HEK293 (cell line): ENCODE measurements around the gene APPBP2.

Experiments
- CTCF ChIA-PET: fragments of 350-600 bp; formaldehyde crosslinking; extraction: SDS; loops from one replicate; lab custom pipeline; 2021; ENCODE audit warnings: antibody characterized with exemption; lab: Yijun Ruan, JAX
- POLR2A ChIA-PET: fragments of 300-600 bp; formaldehyde crosslinking; extraction: SDS; loops from one replicate; lab custom pipeline; 2020; ENCODE audit warnings: antibody characterized with exemption, inconsistent platforms; lab: Yijun Ruan, JAX
- H3K27ac ChIP-seq: fragments of 200-500 bp; sonication (Bioruptor generic); 2 replicates; pipeline ENCODE4 v1.5.1; 2014; ENCODE audit warnings: low read depth, low read length, control low read depth, inconsistent platforms; ENCODE audit errors: extremely low read depth
- H3K36me3 ChIP-seq, 2 experiments: fragments of 200-500 bp in 1 of 2; sonication (Bioruptor generic) in 1 of 2; 1 replicate in 1 of 2; 2 replicates in 1 of 2; pipeline ENCODE4 v1.5.1; 2014 to 2017; ENCODE audit warnings: inconsistent platforms in 2 of 2, low read length in 2 of 2; ENCODE audit not compliant: control insufficient read depth in 2 of 2, insufficient read depth in 1 of 2
- H3K4me1 ChIP-seq: fragments of 200-500 bp; sonication (Bioruptor generic); 2 replicates; pipeline ENCODE4 v1.5.1; 2014; ENCODE audit warnings: mild to moderate bottlenecking, low read length, inconsistent platforms; ENCODE audit not compliant: control insufficient read depth, insufficient read depth
- H3K4me3 ChIP-seq: 2 replicates; pipeline ENCODE4 v1.5.1; 2011; ENCODE audit warnings: low read depth, mild to moderate bottlenecking, control low read depth, low read length, moderate library complexity
- H3K9me3 ChIP-seq: fragments of 200-500 bp; sonication (Bioruptor generic); 2 replicates; pipeline ENCODE4 v1.5.1; 2014; ENCODE audit warnings: low read depth, low read length, inconsistent platforms; ENCODE audit not compliant: control insufficient read depth, insufficient read depth
- GLIS2 ChIP-seq: fragments of 450-650 bp; formaldehyde crosslinking; IDR thresholded peaks from 2 replicates; pipeline ENCODE4 v1.5.1; 2016; ENCODE audit warnings: missing biosample characterization, missing genetic modification characterization
- HOXA7 ChIP-seq: sonication (generic); formaldehyde crosslinking; IDR thresholded peaks from 2 replicates; pipeline ENCODE4 v1.8.1; 2022; ENCODE audit warnings: missing genetic modification reagents, borderline replicate concordance
- HOXC10 ChIP-seq: sonication (generic); formaldehyde crosslinking; IDR thresholded peaks from 2 replicates; pipeline ENCODE4 v1.8.1; 2023; ENCODE audit warnings: mild to moderate bottlenecking, missing genetic modification reagents
- MYNN ChIP-seq: fragments of 450-650 bp; formaldehyde crosslinking; IDR thresholded peaks from 2 replicates; pipeline ENCODE4 v1.5.1; 2016; ENCODE audit warnings: missing biosample characterization, missing genetic modification characterization, borderline replicate concordance
- MZF1 ChIP-seq: fragments of 450-650 bp; formaldehyde crosslinking; IDR thresholded peaks from 2 replicates; pipeline ENCODE4 v1.5.1; 2017; ENCODE audit warnings: missing biosample characterization, missing genetic modification characterization, borderline replicate concordance
- SP2 ChIP-seq: fragments of 450-650 bp; formaldehyde crosslinking; IDR thresholded peaks from 2 replicates; pipeline ENCODE4 v1.5.1; 2016; ENCODE audit warnings: missing biosample characterization, missing genetic modification characterization
- TCF7L2 ChIP-seq: IDR thresholded peaks from 2 replicates; pipeline ENCODE4 v1.6.1; 2011; ENCODE audit warnings: low read depth, mild to moderate bottlenecking, inconsistent platforms, low read length, moderate library complexity, borderline replicate concordance
- ZNF10 ChIP-seq: fragments of 450-650 bp; formaldehyde crosslinking; IDR thresholded peaks from 2 replicates; pipeline ENCODE4 v1.5.1; 2017; ENCODE audit warnings: missing biosample characterization, missing genetic modification characterization
- ZNF157 ChIP-seq: fragments of 450-650 bp; formaldehyde crosslinking; IDR thresholded peaks from 2 replicates; pipeline ENCODE4 v1.5.1; 2016; ENCODE audit warnings: missing biosample characterization, missing genetic modification characterization
- ZNF169 ChIP-seq: fragments of 450-650 bp; formaldehyde crosslinking; IDR thresholded peaks from 2 replicates; pipeline ENCODE4 v1.5.1; 2016; ENCODE audit warnings: missing biosample characterization, missing genetic modification characterization
- ZNF19 ChIP-seq: fragments of 450-650 bp; formaldehyde crosslinking; IDR thresholded peaks from 2 replicates; pipeline ENCODE4; 2016; ENCODE audit warnings: missing biosample characterization, missing genetic modification characterization, low read depth
- ZNF311 ChIP-seq: fragments of 450-650 bp; formaldehyde crosslinking; IDR thresholded peaks from 2 replicates; pipeline ENCODE4 v1.5.1; 2017; ENCODE audit warnings: missing biosample characterization, missing genetic modification characterization, borderline replicate concordance
- ZNF335 ChIP-seq: fragments of 450-650 bp; formaldehyde crosslinking; conservative IDR thresholded peaks from 2 replicates; pipeline ENCODE4 v1.5.1; 2016; ENCODE audit warnings: missing biosample characterization, missing genetic modification characterization
- ZNF530 ChIP-seq: fragments of 450-650 bp; formaldehyde crosslinking; IDR thresholded peaks from 2 replicates; pipeline ENCODE4 v1.5.1; 2016; ENCODE audit warnings: low read depth, missing biosample characterization, missing genetic modification characterization
- ZNF561 ChIP-seq: fragments of 450-650 bp; IDR thresholded peaks from 2 replicates; pipeline ENCODE4 v1.5.1; 2018; ENCODE audit warnings: missing biosample characterization, missing genetic modification characterization, borderline replicate concordance
- ZNF571 ChIP-seq: fragments of 450-650 bp; formaldehyde crosslinking; IDR thresholded peaks from 2 replicates; pipeline ENCODE4 v1.5.0; 2017; ENCODE audit warnings: missing biosample characterization, missing genetic modification characterization
- ZNF585B ChIP-seq: fragments of 450-650 bp; formaldehyde crosslinking; IDR thresholded peaks from 2 replicates; pipeline ENCODE4 v1.5.1; 2016; ENCODE audit warnings: missing biosample characterization, missing genetic modification characterization
- ZNF658 ChIP-seq: fragments of 450-650 bp; formaldehyde crosslinking; IDR thresholded peaks from 2 replicates; pipeline ENCODE4; 2016; ENCODE audit warnings: missing biosample characterization, missing genetic modification characterization
- ZNF768 ChIP-seq: fragments of 450-650 bp; formaldehyde crosslinking; IDR thresholded peaks from 2 replicates; pipeline ENCODE4 v1.5.1; 2018; ENCODE audit warnings: missing biosample characterization, mild to moderate bottlenecking, missing genetic modification characterization
- TF ChIP-seq, protein P1 (sequence below): fragments of 450-650 bp; formaldehyde crosslinking; IDR thresholded peaks from 2 replicates; pipeline ENCODE4 v1.5.1; 2016; ENCODE audit warnings: missing biosample characterization, missing genetic modification characterization
- TF ChIP-seq, protein P2 (sequence below): fragments of 450-650 bp; formaldehyde crosslinking; IDR thresholded peaks from 2 replicates; pipeline ENCODE4 v1.5.1; 2016; ENCODE audit warnings: missing biosample characterization, missing genetic modification characterization
- TF ChIP-seq, protein P3 (sequence below): fragments of 450-650 bp; formaldehyde crosslinking; IDR thresholded peaks from 2 replicates; pipeline ENCODE4 v1.5.1; 2016; ENCODE audit warnings: missing biosample characterization, missing genetic modification characterization, low read depth

APPBP2 gene

DNA sequence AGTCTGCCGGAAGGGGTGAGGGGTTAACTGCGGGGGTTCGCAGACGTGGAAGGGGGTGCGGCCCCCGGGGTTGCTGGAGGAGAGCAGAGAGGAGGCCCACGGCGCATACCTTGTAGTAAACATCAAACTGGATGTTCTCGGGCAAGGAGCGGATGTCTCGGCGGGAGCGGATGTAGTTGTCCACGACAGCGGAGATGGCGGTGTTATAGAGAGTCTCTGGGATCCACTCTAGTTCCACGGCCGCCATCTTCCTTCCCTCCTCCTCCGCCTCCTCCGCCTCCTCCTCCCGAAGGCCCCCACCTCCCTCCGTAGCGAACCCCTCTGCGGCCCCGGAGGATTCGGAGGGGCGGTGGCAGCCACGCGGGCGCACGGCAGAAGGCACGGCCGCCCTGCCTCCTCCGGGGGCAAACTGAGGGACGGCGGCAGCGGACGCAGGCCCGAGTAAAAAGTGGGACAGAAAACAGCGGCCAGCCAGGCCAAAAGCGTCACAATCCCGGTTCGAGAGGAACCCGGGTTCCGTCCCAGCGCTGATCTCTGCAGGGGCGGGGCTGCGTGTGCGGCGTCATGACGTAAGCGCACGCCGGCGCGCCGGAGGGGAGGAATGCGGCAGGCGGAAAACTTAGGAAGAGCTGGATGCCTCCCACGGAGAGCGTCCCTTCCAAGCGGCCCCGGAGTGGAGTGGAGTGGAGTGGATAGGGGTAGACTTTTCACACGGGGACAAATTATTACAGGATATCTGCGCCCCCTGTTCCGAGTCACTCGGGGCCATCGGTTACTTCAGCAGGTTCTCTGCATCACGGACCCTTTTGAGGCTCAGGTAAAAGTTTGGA is at the start of gene APPBP2 (continued):
- TF ChIP-seq HOXA7 (CRISPR knock-in tag) (no peak), TCF7L2 (no peak), ZNF335 (peak; percentile 90), ZNF530 (tag by site-specific recombination) (no peak), ZNF19 (tag by site-specific recombination) (no peak), ZNF585B (no peak)

DNA sequence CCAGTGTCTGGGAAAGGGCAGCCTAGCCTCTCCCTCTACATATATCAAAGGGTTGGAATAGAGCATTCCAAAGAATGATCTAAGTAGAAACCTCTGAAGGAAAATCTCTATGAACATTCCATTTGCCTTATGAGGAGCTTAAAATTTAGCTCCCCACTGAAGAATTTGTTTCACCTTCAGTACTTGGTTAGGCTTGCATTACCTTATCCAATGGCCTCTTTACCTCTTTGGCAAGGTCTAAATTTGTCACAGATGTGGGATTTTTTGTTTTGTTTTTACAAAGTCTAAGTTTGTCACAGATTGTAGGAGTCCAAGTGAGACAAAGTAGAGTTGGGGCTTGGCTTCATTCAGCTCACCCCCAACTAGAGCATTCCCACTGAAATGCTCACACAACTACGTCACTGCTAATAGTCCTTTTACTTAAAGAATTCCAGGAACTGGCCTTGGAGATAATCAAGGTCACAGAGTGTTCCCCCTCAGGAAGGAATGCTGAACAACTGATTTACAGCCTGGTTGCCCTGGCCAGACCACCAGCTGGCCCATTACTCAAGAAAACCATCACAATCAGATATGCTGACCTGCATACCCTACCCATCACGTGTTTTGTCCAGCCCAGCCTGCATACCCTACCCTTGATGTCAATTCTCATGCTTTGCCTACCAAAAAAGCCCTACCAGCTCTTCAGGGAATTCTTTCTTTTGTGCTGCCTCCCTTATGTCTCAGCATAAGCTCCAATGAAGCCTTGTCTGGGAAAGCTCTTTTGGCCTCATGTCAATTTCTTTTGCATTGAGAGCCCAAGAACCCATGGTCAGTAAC is 47.4 kb upstream of the APPBP2 start:
- TF ChIP-seq ZNF169 (tag by site-specific recombination) (no peak), MYNN (tag by site-specific recombination) (no peak), SP2 (tag by site-specific recombination) (no peak), HOXC10 (no peak), ZNF658 (tag by site-specific recombination) (no peak), GLIS2 (no peak), MZF1 (tag by site-specific recombination) (no peak), ZNF311 (tag by site-specific recombination) (no peak), ZNF571 (tag by site-specific recombination) (no peak), ZNF157 (tag by site-specific recombination) (no peak), ZNF561 (tag by site-specific recombination) (no peak), ZNF10 (no peak), ZNF768 (tag by site-specific recombination) (no peak)
- TF ChIP-seq, protein P1, sequence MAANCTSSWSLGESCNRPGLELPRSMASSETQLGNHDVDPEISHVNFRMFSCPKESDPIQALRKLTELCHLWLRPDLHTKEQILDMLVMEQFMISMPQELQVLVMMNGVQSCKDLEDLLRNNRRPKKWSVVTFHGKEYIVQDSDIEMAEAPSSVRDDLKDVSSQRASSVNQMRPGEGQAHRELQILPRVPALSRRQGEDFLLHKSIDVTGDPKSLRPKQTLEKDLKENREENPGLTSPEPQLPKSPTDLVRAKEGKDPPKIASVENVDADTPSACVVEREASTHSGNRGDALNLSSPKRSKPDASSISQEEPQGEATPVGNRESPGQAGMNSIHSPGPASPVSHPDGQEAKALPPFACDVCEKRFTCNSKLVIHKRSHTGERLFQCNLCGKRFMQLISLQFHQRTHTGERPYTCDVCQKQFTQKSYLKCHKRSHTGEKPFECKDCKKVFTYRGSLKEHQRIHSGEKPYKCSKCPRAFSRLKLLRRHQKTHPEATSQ (tag by site-specific recombination): no peak
- TF ChIP-seq, protein P2, sequence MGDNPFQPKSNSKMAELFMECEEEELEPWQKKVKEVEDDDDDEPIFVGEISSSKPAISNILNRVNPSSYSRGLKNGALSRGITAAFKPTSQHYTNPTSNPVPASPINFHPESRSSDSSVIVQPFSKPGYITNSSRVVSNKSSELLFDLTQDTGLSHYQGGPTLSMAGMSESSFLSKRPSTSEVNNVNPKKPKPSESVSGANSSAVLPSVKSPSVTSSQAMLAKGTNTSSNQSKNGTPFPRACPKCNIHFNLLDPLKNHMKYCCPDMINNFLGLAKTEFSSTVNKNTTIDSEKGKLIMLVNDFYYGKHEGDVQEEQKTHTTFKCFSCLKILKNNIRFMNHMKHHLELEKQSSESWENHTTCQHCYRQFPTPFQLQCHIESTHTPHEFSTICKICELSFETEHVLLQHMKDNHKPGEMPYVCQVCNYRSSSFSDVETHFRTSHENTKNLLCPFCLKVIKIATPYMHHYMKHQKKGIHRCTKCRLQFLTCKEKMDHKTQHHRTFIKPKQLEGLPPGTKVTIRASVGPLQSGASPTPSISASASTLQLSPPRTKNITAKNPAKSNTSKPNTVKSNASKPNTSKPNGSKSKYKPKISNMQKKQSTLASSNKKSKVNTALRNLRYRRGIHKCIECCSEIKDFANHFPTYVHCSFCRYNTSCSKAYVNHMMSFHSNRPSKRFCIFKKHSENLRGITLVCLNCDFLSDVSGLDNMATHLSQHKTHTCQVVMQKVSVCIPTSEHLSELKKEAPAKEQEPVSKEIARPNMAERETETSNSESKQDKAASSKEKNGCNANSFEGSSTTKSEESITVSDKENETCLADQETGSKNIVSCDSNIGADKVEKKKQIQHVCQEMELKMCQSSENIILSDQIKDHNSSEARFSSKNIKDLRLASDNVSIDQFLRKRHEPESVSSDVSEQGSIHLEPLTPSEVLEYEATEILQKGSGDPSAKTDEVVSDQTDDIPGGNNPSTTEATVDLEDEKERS (tag by site-specific recombination): no peak
- TF ChIP-seq, protein P3, sequence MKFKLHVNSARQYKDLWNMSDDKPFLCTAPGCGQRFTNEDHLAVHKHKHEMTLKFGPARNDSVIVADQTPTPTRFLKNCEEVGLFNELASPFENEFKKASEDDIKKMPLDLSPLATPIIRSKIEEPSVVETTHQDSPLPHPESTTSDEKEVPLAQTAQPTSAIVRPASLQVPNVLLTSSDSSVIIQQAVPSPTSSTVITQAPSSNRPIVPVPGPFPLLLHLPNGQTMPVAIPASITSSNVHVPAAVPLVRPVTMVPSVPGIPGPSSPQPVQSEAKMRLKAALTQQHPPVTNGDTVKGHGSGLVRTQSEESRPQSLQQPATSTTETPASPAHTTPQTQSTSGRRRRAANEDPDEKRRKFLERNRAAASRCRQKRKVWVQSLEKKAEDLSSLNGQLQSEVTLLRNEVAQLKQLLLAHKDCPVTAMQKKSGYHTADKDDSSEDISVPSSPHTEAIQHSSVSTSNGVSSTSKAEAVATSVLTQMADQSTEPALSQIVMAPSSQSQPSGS (tag by site-specific recombination): no peak
- CTCF ChIA-PET: interaction anchor here (0.6 to 1.3 kb wide), 7 partner anchors 17 to 803 kb away, joined by 3 to 5 read pairs (median 3); partner anchors contain the start of gene PPM1D

More for the DNA sequence above, 47.4 kb upstream of the APPBP2 start:
- Histone ChIP-seq H3K9me3 (no peaks in the 10 kb centered on the region), H3K36me3 (no peaks in the 10 kb centered on the region), H3K4me3 (no peak overlapping the region), H3K4me1 (no peaks in the 10 kb centered on the region), H3K27ac (no peak overlapping the region)
- POLR2A ChIA-PET: interaction anchor here (0.5 to 1.8 kb wide), 2 partner anchors 26 to 54 kb away, joined by 3 to 9 read pairs; partner anchors contain the start of gene PPM1D
